IMR-90 (cell line): ENCODE measurements around the gene TRPM4.

Experiments
- BHLHE40 ChIP-seq: fragments of 150-350 bp; IDR thresholded peaks from 2 replicates; pipeline ENCODE4 v1.6.1; 2016; ENCODE audit warnings: mild to moderate bottlenecking, low read depth, low read length
- CEBPB ChIP-seq: IDR thresholded peaks from 2 replicates; pipeline ENCODE4 v1.6.1; 2012; ENCODE audit warnings: low read depth, low read length, improper control_type of control experiment
- CTCF ChIP-seq: conservative IDR thresholded peaks from 2 replicates; pipeline ENCODE4 v1.5.1; 2012; ENCODE audit warnings: mild to moderate bottlenecking, low read depth, low read length, improper control_type of control experiment
- ELK1 ChIP-seq: fragments of 150-350 bp; IDR thresholded peaks from 2 replicates; pipeline ENCODE4 v1.6.1; 2016; ENCODE audit warnings: low read depth, mild to moderate bottlenecking, low read length, moderate library complexity, borderline replicate concordance
- MAFK ChIP-seq: IDR thresholded peaks from 2 replicates; pipeline ENCODE4 v1.6.1; 2012; ENCODE audit warnings: low read depth, low read length, improper control_type of control experiment
- MAZ ChIP-seq: IDR thresholded peaks from 2 replicates; pipeline ENCODE4 v1.6.1; 2012; ENCODE audit warnings: low read depth, mild to moderate bottlenecking, low read length, improper control_type of control experiment, moderate library complexity, borderline replicate concordance
- MXI1 ChIP-seq: IDR thresholded peaks from 2 replicates; pipeline ENCODE4 v1.6.1; 2012; ENCODE audit warnings: low read depth, mild to moderate bottlenecking, low read length, moderate library complexity, borderline replicate concordance
- POLR2A ChIP-seq: IDR thresholded peaks from 2 replicates; pipeline ENCODE4 v1.6.1; 2012; ENCODE audit warnings: mild to moderate bottlenecking, low read depth, low read length
- RAD21 ChIP-seq: IDR thresholded peaks from 2 replicates; pipeline ENCODE4 v1.6.1; 2012; ENCODE audit warnings: low read length, improper control_type of control experiment
- RCOR1 ChIP-seq: IDR thresholded peaks from 2 replicates; pipeline ENCODE4 v1.6.1; 2012; ENCODE audit warnings: mild to moderate bottlenecking, low read length, improper control_type of control experiment; ENCODE audit not compliant: insufficient replicate concordance
- SMC3 ChIP-seq: fragments of 150-350 bp; IDR thresholded peaks from 2 replicates; pipeline ENCODE4 v1.6.1; 2016; ENCODE audit warnings: low read depth, mild to moderate bottlenecking, antibody characterized with exemption, low read length, moderate library complexity

- no peak for TF ChIP-seq CTCF
- TF ChIP-seq RCOR1, result no peak
- no peak for TF ChIP-seq POLR2A
- no peak for TF ChIP-seq MAFK
- no peak for TF ChIP-seq RAD21
- TF ChIP-seq MAZ, result no peak
- no peak for TF ChIP-seq SMC3
- no peak for TF ChIP-seq BHLHE40
- no peak for TF ChIP-seq ELK1
- TF ChIP-seq CEBPB, result no peak
- TF ChIP-seq MXI1, result no peak
Measured at GRCh38 chr19:49152119-49152550, 5.5 kb upstream of the TRPM4 start.
